Measurements from ENCODE around the gene ELAC1. TPM values are rescaled to one million over a fixed set of nuclear protein-coding genes. Genes with fewer than 3 reads are reported as not detected.

The ELAC1 gene
- total RNA-seq, 4 donors from 2014 or later: 9.3 to 23.5 (median 16.3) TPM

GRCh38 chr18:50982086-50982801 is 14.4 kb downstream of the ELAC1 start:
- intact Hi-C loops (cut with DNase I): no loop called here
- Histone ChIP-seq H3K4me3 (replicated peaks in 1 of 3) (no peak overlapping the region), H3K9me3 (no peaks in the 10 kb centered on the region), H3K4me1 (peaks cover 2 to 15% of the 10 kb centered on the region in 2 donors), H3K36me3 (peaks cover 9 to 12% of the 10 kb centered on the region in 2 donors), H3K27me3 (no peaks in the 10 kb centered on the region), H3K27ac (peak overlapping the region; percentile 61 to 66 (median 62))
- 39 to 54% methylated on average over 8 of the region's 8 CpGs for WGBS, 2 donors
- DNase-seq: peak; percentile 74 to 88
- TF ChIP-seq POLR2A (IDR thresholded peaks at IDR 0.05) (no peak), CTCF (IDR thresholded peaks at IDR 0.05) (no peak)

GRCh38 chr18:50982802-50983179 is 15.0 kb downstream of the ELAC1 start:
- Histone ChIP-seq H3K4me1 (peaks cover 2 to 15% of the 10 kb centered on the region in 2 donors), H3K27me3 (no peaks in the 10 kb centered on the region), H3K36me3 (peaks cover 5 to 8% of the 10 kb centered on the region in 2 donors), H3K27ac (peak overlapping the region; percentile 40 to 66 (median 61)), H3K9me3 (no peaks in the 10 kb centered on the region), H3K4me3 (replicated peaks in 1 of 3) (no peak overlapping the region)
- DNase-seq: no peak
- intact Hi-C loops (cut with DNase I): no loop called here
- 95 to 96% methylated on average over 3 of the region's 3 CpGs for WGBS, 2 donors
- no peak for TF ChIP-seq CTCF (IDR thresholded peaks at IDR 0.05)
- no peak for TF ChIP-seq POLR2A (IDR thresholded peaks at IDR 0.05)

GRCh38 chr18:50986360-50987087 is 18.7 kb downstream of the ELAC1 start:
- DNase-seq: no peak
- Histone ChIP-seq H3K27ac (no peak overlapping the region), H3K9me3 (no peaks in the 10 kb centered on the region), H3K4me1 (peaks cover 2 to 15% of the 10 kb centered on the region in 2 donors), H3K27me3 (no peaks in the 10 kb centered on the region), H3K4me3 (replicated peaks in 1 of 3) (no peak overlapping the region), H3K36me3 (peaks cover 0 to 2% of the 10 kb centered on the region in 2 donors)
- intact Hi-C loops (cut with DNase I): no loop called here
- WGBS, 2 donors: 86 to 97% methylated on average over 2 of the region's 2 CpGs
- no peak for TF ChIP-seq CTCF (IDR thresholded peaks at IDR 0.05)
- no peak for TF ChIP-seq POLR2A (IDR thresholded peaks at IDR 0.05)

- Histone ChIP-seq H3K9me3 (no peaks in the 10 kb centered on the region), H3K27ac (no peak overlapping the region), H3K27me3 (no peaks in the 10 kb centered on the region), H3K36me3 (peaks cover 0 to 2% of the 10 kb centered on the region in 2 donors), H3K4me1 (peaks cover 2 to 14% of the 10 kb centered on the region in 2 donors), H3K4me3 (replicated peaks in 1 of 3) (no peak overlapping the region)
- WGBS, 2 donors: 73 to 76% methylated on average over 2 of the region's 2 CpGs
- no peak for TF ChIP-seq POLR2A (IDR thresholded peaks at IDR 0.05)
- TF ChIP-seq CTCF (IDR thresholded peaks at IDR 0.05): no peak
- DNase-seq: no peak
- intact Hi-C loops (cut with DNase I): no loop called here
These were observed 19.4 kb downstream of the ELAC1 start for GRCh38 chr18:50987261-50987660.

- Histone ChIP-seq H3K27ac (no peak overlapping the region), H3K27me3 (no peaks in the 10 kb centered on the region), H3K36me3 (peaks cover 0 to 2% of the 10 kb centered on the region in 2 donors), H3K9me3 (no peaks in the 10 kb centered on the region), H3K4me1 (peaks cover 2 to 8% of the 10 kb centered on the region in 2 donors), H3K4me3 (replicated peaks in 1 of 3) (no peak overlapping the region)
- no peak for DNase-seq
- no peak for TF ChIP-seq POLR2A (IDR thresholded peaks at IDR 0.05)
- no peak for TF ChIP-seq CTCF (IDR thresholded peaks at IDR 0.05)
- WGBS, 2 donors: 94% methylated on average over 3 of the region's 3 CpGs
- intact Hi-C loops (cut with DNase I): no loop called here
These were observed 21.9 kb downstream of the ELAC1 start for GRCh38 chr18:50989711-50990110.
